SJSA1 (cell line): Measurements from ENCODE around the gene RAD21L1. TPM values are rescaled to one million over a fixed set of nuclear protein-coding genes. Genes with fewer than 3 reads are reported as not detected.

Experiments
- DNase-seq, 2 experiments: peaks; one replicate each; pipeline ENCODE4 v3.0.0-alpha.2; 2015 to 2020; ENCODE audit warnings: low spot score in 2 of 2, low read depth in 1 of 2
- H3K27ac ChIP-seq: fragments of 250-450 bp; sonication (Bioruptor Pico); 2 replicates; pipeline ENCODE4 v1.5.1; 2020; ENCODE audit warnings: mild to moderate bottlenecking, moderate library complexity
- H3K27me3 ChIP-seq: fragments of 250-450 bp; sonication (Bioruptor Pico); replicated peaks from 2 replicates; pipeline ENCODE4 v1.5.1; 2020; ENCODE audit warnings: mild to moderate bottlenecking, moderate library complexity
- H3K36me3 ChIP-seq: fragments of 250-450 bp; sonication (Bioruptor Pico); 2 replicates; pipeline ENCODE4 v1.5.1; 2020; ENCODE audit warnings: mild to moderate bottlenecking
- H3K4me1 ChIP-seq: fragments of 250-450 bp; sonication (Bioruptor Pico); replicated peaks from 2 replicates; pipeline ENCODE4 v1.6.1; 2021; ENCODE audit warnings: mild to moderate bottlenecking
- H3K4me3 ChIP-seq: fragments of 250-450 bp; sonication (Bioruptor Pico); 2 replicates; pipeline ENCODE4 v1.5.1; 2020; ENCODE audit warnings: mild to moderate bottlenecking
- H3K9me3 ChIP-seq: fragments of 250-450 bp; sonication (Bioruptor Pico); replicated peaks from 2 replicates; pipeline ENCODE4 v1.5.1; 2020; ENCODE audit warnings: mild to moderate bottlenecking
- total RNA-seq: library from RNA; depleted of rRNA; stranded (reverse); fragments of >200 nt; shearing (Covaris generic); gene quantifications from 2 replicates; pipeline ENCODE4 v1.2.3, GENCODE V29; 2014

The RAD21L1 gene
- total RNA-seq, 1 experiment from 2014 or later, result 0.29 TPM

- no peak overlapping the region for H3K4me3 ChIP-seq
- peaks cover 7% of the 10 kb centered on the region for H3K4me1 ChIP-seq
- no peak for DNase-seq
- H3K36me3 ChIP-seq, result no peaks in the 10 kb centered on the region
- no peaks in the 10 kb centered on the region for H3K27me3 ChIP-seq
- H3K9me3 ChIP-seq, result no peaks in the 10 kb centered on the region
- H3K27ac ChIP-seq, result no peak overlapping the region
Measured at GRCh38 chr20:1263853-1264252, 38.0 kb downstream of the RAD21L1 start.

- peaks cover 7% of the 10 kb centered on the region for H3K4me1 ChIP-seq
- no peaks in the 10 kb centered on the region for H3K9me3 ChIP-seq
- no peaks in the 10 kb centered on the region for H3K36me3 ChIP-seq
- H3K27ac ChIP-seq, result no peak overlapping the region
- DNase-seq, result no peak
- H3K4me3 ChIP-seq, result no peak overlapping the region
- H3K27me3 ChIP-seq, result no peaks in the 10 kb centered on the region
Measured at GRCh38 chr20:1264727-1265126, 38.9 kb downstream of the RAD21L1 start.

GRCh38 chr20:1265226-1265915, 39.5 kb downstream of the RAD21L1 start:
- H3K27ac ChIP-seq, result no peak overlapping the region; the same call in 1 of the 2 replicates
- DNase-seq, result no peak
- no peaks in the 10 kb centered on the region for H3K27me3 ChIP-seq
- H3K4me1 ChIP-seq, result peaks cover 7% of the 10 kb centered on the region
- H3K4me3 ChIP-seq, result peak overlapping the region; percentile 52
- H3K36me3 ChIP-seq, result no peaks in the 10 kb centered on the region
- no peaks in the 10 kb centered on the region for H3K9me3 ChIP-seq

- Histone ChIP-seq H3K9me3 (no peaks in the 10 kb centered on the region), H3K27me3 (no peaks in the 10 kb centered on the region), H3K36me3 (no peaks in the 10 kb centered on the region), H3K4me3 (peak overlapping the region; percentile 52), H3K27ac (no peak overlapping the region; the same call in 1 of the 2 replicates), H3K4me1 (peaks cover 7% of the 10 kb centered on the region)
- no peak for DNase-seq
Measured at GRCh38 chr20:1265916-1266166, 40.0 kb downstream of the RAD21L1 start.

GRCh38 chr20:1266167-1266973, 40.5 kb downstream of the RAD21L1 start, which contains the start of gene SNPH:
Gene SNPH, plus strand, starts transcription at chr20:1266294. Its CDS starts 29,946 bp downstream, at chr20:1296240.
- H3K36me3 ChIP-seq, result no peaks in the 10 kb centered on the region
- peak; percentile 56 to 76 for DNase-seq
- H3K27ac ChIP-seq, result no peak within 1 kb of the TSS; the same call in 1 of the 2 replicates

GRCh38 chr20:1267161-1267560, 41.3 kb downstream of the RAD21L1 start:
- no peaks in the 10 kb centered on the region for H3K36me3 ChIP-seq
- H3K4me1 ChIP-seq, result peaks cover 7% of the 10 kb centered on the region
- H3K4me3 ChIP-seq, result peak overlapping the region; percentile 52
- H3K27ac ChIP-seq, result no peak overlapping the region
- no peaks in the 10 kb centered on the region for H3K27me3 ChIP-seq
- no peak for DNase-seq
- no peaks in the 10 kb centered on the region for H3K9me3 ChIP-seq

More at GRCh38 chr20:1266167-1266973, 40.5 kb downstream of the RAD21L1 start, which contains the start of gene SNPH:
- peaks cover 7% of the 10 kb centered on the region for H3K4me1 ChIP-seq
- peak within 1 kb of the TSS; percentile 52 for H3K4me3 ChIP-seq
- no peaks in the 10 kb centered on the region for H3K9me3 ChIP-seq
- H3K27me3 ChIP-seq, result no peaks in the 10 kb centered on the region

- peaks cover 7% of the 10 kb centered on the region for H3K4me1 ChIP-seq
- H3K27me3 ChIP-seq, result no peaks in the 10 kb centered on the region
- H3K27ac ChIP-seq, result no peak overlapping the region
- no peak overlapping the region for H3K4me3 ChIP-seq
- no peaks in the 10 kb centered on the region for H3K9me3 ChIP-seq
- H3K36me3 ChIP-seq, result no peaks in the 10 kb centered on the region
- DNase-seq, result no peak
Measured at GRCh38 chr20:1267809-1268374, 42.0 kb downstream of the RAD21L1 start.

- H3K4me3 ChIP-seq, result no peak overlapping the region
- H3K4me1 ChIP-seq, result peaks cover 7% of the 10 kb centered on the region
- H3K36me3 ChIP-seq, result peaks cover 2% of the 10 kb centered on the region; the same call in 1 of the 2 replicates
- H3K27ac ChIP-seq, result no peak overlapping the region
- no peak for DNase-seq
- no peaks in the 10 kb centered on the region for H3K27me3 ChIP-seq
- no peaks in the 10 kb centered on the region for H3K9me3 ChIP-seq
Measured at GRCh38 chr20:1269235-1269634, 43.4 kb downstream of the RAD21L1 start.

GRCh38 chr20:1269850-1270249, 44.0 kb downstream of the RAD21L1 start:
- Histone ChIP-seq H3K36me3 (peaks cover 2% of the 10 kb centered on the region; the same call in 1 of the 2 replicates), H3K9me3 (no peaks in the 10 kb centered on the region), H3K27me3 (no peaks in the 10 kb centered on the region), H3K4me1 (peaks cover 7% of the 10 kb centered on the region), H3K4me3 (no peak overlapping the region), H3K27ac (no peak overlapping the region)
- no peak for DNase-seq

GRCh38 chr20:1272368-1273100, 46.7 kb downstream of the RAD21L1 start:
- no peaks in the 10 kb centered on the region for H3K27me3 ChIP-seq
- no peak overlapping the region for H3K4me3 ChIP-seq
- no peak overlapping the region for H3K27ac ChIP-seq
- no peaks in the 10 kb centered on the region for H3K9me3 ChIP-seq
- H3K4me1 ChIP-seq, result no peaks in the 10 kb centered on the region
- peaks cover 2% of the 10 kb centered on the region; the same call in 1 of the 2 replicates for H3K36me3 ChIP-seq
- DNase-seq, result no peak

- Histone ChIP-seq H3K27ac (no peak overlapping the region), H3K4me3 (no peak overlapping the region), H3K27me3 (no peaks in the 10 kb centered on the region), H3K9me3 (no peaks in the 10 kb centered on the region), H3K36me3 (peaks cover 2% of the 10 kb centered on the region; the same call in 1 of the 2 replicates), H3K4me1 (no peaks in the 10 kb centered on the region)
- DNase-seq, result no peak
Measured at GRCh38 chr20:1273366-1273765, 47.5 kb downstream of the RAD21L1 start.

- Histone ChIP-seq H3K27ac (no peak overlapping the region), H3K27me3 (no peaks in the 10 kb centered on the region), H3K36me3 (peaks cover 2% of the 10 kb centered on the region; the same call in 1 of the 2 replicates), H3K9me3 (no peaks in the 10 kb centered on the region), H3K4me1 (no peaks in the 10 kb centered on the region), H3K4me3 (no peak overlapping the region)
- no peak for DNase-seq
Measured at GRCh38 chr20:1274485-1275311, 48.9 kb downstream of the RAD21L1 start.

GRCh38 chr20:1275919-1276318, 50.1 kb downstream of the RAD21L1 start:
- Histone ChIP-seq H3K4me3 (no peak overlapping the region), H3K36me3 (peaks cover 2% of the 10 kb centered on the region; the same call in 1 of the 2 replicates), H3K27ac (no peak overlapping the region), H3K4me1 (peaks cover 5% of the 10 kb centered on the region), H3K9me3 (no peaks in the 10 kb centered on the region), H3K27me3 (no peaks in the 10 kb centered on the region)
- DNase-seq, result no peak
